ENCODE measurements around the gene TGM4. TPM values are rescaled to one million over a fixed set of nuclear protein-coding genes. Genes with fewer than 3 reads are reported as not detected.

The TGM4 gene
- total and polyA plus RNA-seq, 7 experiments from 2014 or later: 0.07 TPM; not detected in 6

DNA sequence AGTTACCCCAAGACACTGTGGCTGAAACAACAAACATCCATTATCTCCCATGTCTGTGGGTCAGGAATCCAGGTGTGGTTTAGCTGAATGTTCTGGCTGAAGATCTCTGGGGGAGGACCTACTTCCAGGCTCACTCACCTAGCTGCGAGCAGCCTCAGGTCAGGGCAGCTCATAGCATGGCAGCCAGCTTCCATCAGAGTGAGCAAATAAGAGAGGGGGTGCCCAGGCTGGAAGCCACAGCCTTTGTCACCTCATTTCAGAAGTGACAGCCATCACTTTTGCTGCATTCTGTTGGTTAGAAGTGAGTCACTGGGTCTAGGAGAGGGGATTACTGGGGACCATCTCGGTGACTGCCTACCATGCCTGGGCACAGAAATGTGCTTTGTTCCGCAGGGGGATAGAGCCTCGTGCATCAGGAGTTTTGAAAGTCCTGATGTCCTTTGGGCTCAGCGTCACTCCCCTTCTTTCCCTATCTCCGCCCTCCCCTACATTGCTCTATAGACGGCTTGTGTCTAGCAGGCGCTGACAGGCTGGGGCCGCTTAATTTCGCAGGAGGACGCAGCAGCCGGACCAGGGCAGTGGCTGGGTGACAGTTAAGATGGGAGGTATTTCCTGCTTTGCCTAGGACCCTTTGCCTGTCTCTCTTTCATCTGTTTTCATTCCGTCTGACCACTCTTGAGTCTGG, 25.4 kb downstream of the TGM4 start:
- POLR2A ChIA-PET: no interaction called here
- H3K4me1 Mint-ChIP-seq: peaks cover 0 to 6% (median 0%) of the 10 kb centered on the region in 7 donors

DNA sequence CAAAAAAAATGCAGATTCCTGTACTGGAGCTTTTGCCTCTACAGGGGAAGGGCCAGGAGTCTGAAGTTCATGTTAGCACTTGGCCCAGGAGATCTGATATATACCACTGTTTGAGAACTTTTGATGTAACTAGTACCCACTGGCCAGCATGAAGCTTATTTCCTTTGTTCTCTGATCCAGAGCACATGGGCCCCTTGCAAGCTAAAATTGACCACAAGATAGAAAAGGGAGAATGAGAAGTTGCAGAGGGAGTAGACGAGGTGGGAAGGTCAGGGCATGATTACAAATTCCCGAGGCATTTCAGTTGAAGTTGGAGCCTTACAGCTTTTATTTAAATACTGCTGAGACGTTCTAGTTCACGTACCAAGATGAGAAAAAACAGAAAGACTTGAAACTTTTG, 28.2 kb downstream of the TGM4 start:
- CTCF ChIA-PET: interaction anchor here (0.6 kb wide), 1 partner anchor 594 kb away, joined by 3 read pairs; no protein-coding TSS in a partner anchor
- intact Hi-C loops (cut with micrococcal nuclease): no loop called here
- H3K4me3 Mint-ChIP-seq: no peak overlapping the region

More for the DNA sequence above, 25.4 kb downstream of the TGM4 start:
- H3K27ac ChIP-seq (ENCODE audit: low read depth, low read length): no peak overlapping the region
- DNase-seq: no peak
- intact Hi-C loops (cut with micrococcal nuclease): no loop called here
- no peaks in the 10 kb centered on the region for H3K4me1 ChIP-seq (ENCODE audit: control insufficient read depth in 2 of 2, insufficient read depth in 2 of 2, low read length in 2 of 2)
- H3K36me3 Mint-ChIP-seq: no peaks in the 10 kb centered on the region
- H3K4me3 ChIP-seq (ENCODE audit: low read length): no peak overlapping the region
- no peaks in the 10 kb centered on the region for H3K27me3 ChIP-seq (ENCODE audit: control insufficient read depth in 2 of 2, insufficient read depth in 2 of 2, low read length in 2 of 2)
- no peak overlapping the region for H3K27ac Mint-ChIP-seq
- H3K4me3 Mint-ChIP-seq: no peak overlapping the region
- H3K9me3 ChIP-seq (ENCODE audit: control insufficient read depth in 2 of 3, low read length in 3 of 3): no peaks in the 10 kb centered on the region
- peaks cover 0 to 1% (median 0%) of the 10 kb centered on the region in 11 donors for H3K9me3 Mint-ChIP-seq
- no peak for ATAC-seq
- CTCF ChIA-PET: no interaction called here
- no peaks in the 10 kb centered on the region for H3K36me3 ChIP-seq (ENCODE audit: control insufficient read depth in 2 of 3, insufficient read depth in 3 of 3, low read length in 3 of 3)
- peaks cover 0 to 28% (median 0%) of the 10 kb centered on the region in 5 donors for H3K27me3 Mint-ChIP-seq

GRCh38 chr3:44903314-44903713, 28.9 kb downstream of the TGM4 start:
- no peak overlapping the region for H3K27ac ChIP-seq (ENCODE audit: low read depth, low read length)
- intact Hi-C loops (cut with micrococcal nuclease): no loop called here
- H3K36me3 Mint-ChIP-seq: peaks cover 0 to 4% (median 0%) of the 10 kb centered on the region in 5 donors
- H3K27me3 ChIP-seq (ENCODE audit: control insufficient read depth in 2 of 2, insufficient read depth in 2 of 2, low read length in 2 of 2): no peaks in the 10 kb centered on the region
- peaks cover 0 to 10% (median 3%) of the 10 kb centered on the region in 11 donors for H3K9me3 Mint-ChIP-seq
- no peaks in the 10 kb centered on the region for H3K9me3 ChIP-seq (ENCODE audit: control insufficient read depth in 2 of 3, low read length in 3 of 3)
- no peaks in the 10 kb centered on the region for H3K4me1 ChIP-seq (ENCODE audit: control insufficient read depth in 2 of 2, insufficient read depth in 2 of 2, low read length in 2 of 2)
- POLR2A ChIA-PET: no interaction called here
- H3K4me3 ChIP-seq (ENCODE audit: low read length): no peak overlapping the region
- no peak for ATAC-seq
- no peak overlapping the region for H3K4me3 Mint-ChIP-seq
- CTCF ChIA-PET: no interaction called here
- H3K36me3 ChIP-seq (ENCODE audit: control insufficient read depth in 2 of 3, insufficient read depth in 3 of 3, low read length in 3 of 3): no peaks in the 10 kb centered on the region
- no peak overlapping the region for H3K27ac Mint-ChIP-seq
- DNase-seq: no peak
- peaks cover 0 to 6% (median 0%) of the 10 kb centered on the region in 7 donors for H3K4me1 Mint-ChIP-seq
- peaks cover 0 to 39% (median 15%) of the 10 kb centered on the region in 5 donors for H3K27me3 Mint-ChIP-seq

More for the DNA sequence above, 28.2 kb downstream of the TGM4 start:
- Histone ChIP-seq H3K4me1 (ENCODE audit: control insufficient read depth in 2 of 2, insufficient read depth in 2 of 2, low read length in 2 of 2) (no peaks in the 10 kb centered on the region), H3K9me3 (ENCODE audit: control insufficient read depth in 2 of 3, low read length in 3 of 3) (no peaks in the 10 kb centered on the region), H3K27ac (ENCODE audit: low read depth, low read length) (no peak overlapping the region), H3K4me3 (ENCODE audit: low read length) (no peak overlapping the region), H3K27me3 (ENCODE audit: control insufficient read depth in 2 of 2, insufficient read depth in 2 of 2, low read length in 2 of 2) (no peaks in the 10 kb centered on the region), H3K36me3 (ENCODE audit: control insufficient read depth in 2 of 3, insufficient read depth in 3 of 3, low read length in 3 of 3) (no peaks in the 10 kb centered on the region)
- H3K9me3 Mint-ChIP-seq: peaks cover 0 to 3% (median 0%) of the 10 kb centered on the region in 11 donors
- no peak for DNase-seq
- H3K27me3 Mint-ChIP-seq: peaks cover 0 to 34% (median 8%) of the 10 kb centered on the region in 5 donors
- H3K27ac Mint-ChIP-seq: no peak overlapping the region
- POLR2A ChIA-PET: no interaction called here
- H3K4me1 Mint-ChIP-seq: peaks cover 0 to 6% (median 0%) of the 10 kb centered on the region in 7 donors
- ATAC-seq: no peak
- peaks cover 0 to 3% (median 0%) of the 10 kb centered on the region in 5 donors for H3K36me3 Mint-ChIP-seq

GRCh38 chr3:44903751-44904150, 29.3 kb downstream of the TGM4 start:
- peaks cover 0 to 43% (median 17%) of the 10 kb centered on the region in 5 donors for H3K27me3 Mint-ChIP-seq
- ATAC-seq (no peak), DNase-seq (no peak)
- intact Hi-C loops (cut with micrococcal nuclease): no loop called here
- H3K4me1 Mint-ChIP-seq: peaks cover 0 to 6% (median 0%) of the 10 kb centered on the region in 7 donors
- peaks cover 0 to 15% (median 4%) of the 10 kb centered on the region in 11 donors for H3K9me3 Mint-ChIP-seq
- POLR2A ChIA-PET: no interaction called here
- no peaks in the 10 kb centered on the region for H3K36me3 ChIP-seq (ENCODE audit: control insufficient read depth in 2 of 3, insufficient read depth in 3 of 3, low read length in 3 of 3)
- H3K27ac ChIP-seq (ENCODE audit: low read depth, low read length): no peak overlapping the region
- CTCF ChIA-PET: no interaction called here
- no peak overlapping the region for H3K4me3 ChIP-seq (ENCODE audit: low read length)
- no peaks in the 10 kb centered on the region for H3K27me3 ChIP-seq (ENCODE audit: control insufficient read depth in 2 of 2, insufficient read depth in 2 of 2, low read length in 2 of 2)
- H3K36me3 Mint-ChIP-seq: peaks cover 0 to 4% (median 0%) of the 10 kb centered on the region in 5 donors
- no peak overlapping the region for H3K4me3 Mint-ChIP-seq
- H3K4me1 ChIP-seq (ENCODE audit: control insufficient read depth in 2 of 2, insufficient read depth in 2 of 2, low read length in 2 of 2): no peaks in the 10 kb centered on the region
- H3K27ac Mint-ChIP-seq: no peak overlapping the region
- peaks cover 0 to under 1% (median 0%) of the 10 kb centered on the region in 3 experiments for H3K9me3 ChIP-seq (ENCODE audit: control insufficient read depth in 2 of 3, low read length in 3 of 3)

DNA sequence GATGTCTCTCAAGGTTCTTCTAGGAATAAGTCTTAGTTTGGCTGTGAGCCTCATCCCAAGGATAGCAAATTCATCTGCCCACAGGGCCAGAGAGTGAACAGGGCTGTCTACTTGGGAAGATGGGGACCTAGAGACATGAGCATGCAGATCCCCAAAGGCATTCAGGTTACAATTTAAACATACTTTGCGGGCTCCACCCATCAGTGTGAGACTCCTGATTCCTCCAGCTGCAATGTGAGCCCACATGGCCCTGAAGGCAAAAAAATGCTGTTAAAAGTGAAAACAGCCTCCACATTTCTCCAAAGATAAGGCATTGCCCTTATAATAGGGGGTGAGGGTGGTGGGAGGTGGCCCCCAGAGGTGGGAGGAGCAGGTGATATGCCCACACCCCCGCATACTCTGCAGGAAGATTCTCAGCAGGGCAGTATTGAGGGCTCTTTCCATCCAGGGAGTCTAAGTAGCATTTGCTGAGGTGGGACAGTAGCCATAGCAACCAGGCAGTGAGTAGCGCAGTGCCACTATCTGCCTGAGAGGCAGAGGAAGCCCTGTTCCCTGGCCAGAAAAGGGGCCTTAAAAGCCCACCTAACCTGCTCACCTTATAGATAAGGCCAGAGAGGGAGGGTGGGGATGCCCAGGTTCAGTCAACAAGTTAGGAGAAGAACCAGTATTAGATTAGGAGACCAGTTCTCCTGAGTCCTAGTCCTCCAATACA, 31.2 kb downstream of the TGM4 start:
- Histone ChIP-seq H3K27me3 (ENCODE audit: control insufficient read depth in 2 of 2, insufficient read depth in 2 of 2, low read length in 2 of 2) (no peaks in the 10 kb centered on the region), H3K4me3 (ENCODE audit: low read length) (no peak overlapping the region), H3K4me1 (ENCODE audit: control insufficient read depth in 2 of 2, insufficient read depth in 2 of 2, low read length in 2 of 2) (no peaks in the 10 kb centered on the region), H3K9me3 (ENCODE audit: control insufficient read depth in 2 of 3, low read length in 3 of 3) (peaks cover 0 to 9% (median 0%) of the 10 kb centered on the region in 3 experiments), H3K36me3 (ENCODE audit: control insufficient read depth in 2 of 3, insufficient read depth in 3 of 3, low read length in 3 of 3) (no peaks in the 10 kb centered on the region), H3K27ac (ENCODE audit: low read depth, low read length) (no peak overlapping the region)
- Mint-ChIP-seq H3K27ac (no peak overlapping the region), H3K36me3 (peaks cover 0 to 4% (median 0%) of the 10 kb centered on the region in 5 donors), H3K27me3 (peaks cover 9 to 44% (median 32%) of the 10 kb centered on the region in 5 donors), H3K9me3 (peaks cover 0 to 30% (median 3%) of the 10 kb centered on the region in 11 donors), H3K4me3 (no peak overlapping the region), H3K4me1 (peaks cover 0 to 1% (median 0%) of the 10 kb centered on the region in 7 donors)
- CTCF ChIA-PET: no interaction called here
- DNase-seq: no peak
- intact Hi-C loops (cut with micrococcal nuclease): no loop called here
- POLR2A ChIA-PET: no interaction called here
- ATAC-seq: no peak

- Mint-ChIP-seq H3K4me3 (no peak overlapping the region), H3K27ac (no peak overlapping the region), H3K27me3 (peaks cover 14 to 37% (median 33%) of the 10 kb centered on the region in 5 donors), H3K4me1 (no peaks in the 10 kb centered on the region), H3K36me3 (peaks cover 0 to 4% (median 0%) of the 10 kb centered on the region in 5 donors), H3K9me3 (peaks cover 0 to 41% (median 5%) of the 10 kb centered on the region in 11 donors)
- intact Hi-C loops (cut with micrococcal nuclease): no loop called here
- Histone ChIP-seq H3K4me1 (ENCODE audit: control insufficient read depth in 2 of 2, insufficient read depth in 2 of 2, low read length in 2 of 2) (no peaks in the 10 kb centered on the region), H3K9me3 (ENCODE audit: control insufficient read depth in 2 of 3, low read length in 3 of 3) (peaks cover 0 to 9% (median 0%) of the 10 kb centered on the region in 3 experiments), H3K27me3 (ENCODE audit: control insufficient read depth in 2 of 2, insufficient read depth in 2 of 2, low read length in 2 of 2) (no peaks in the 10 kb centered on the region), H3K27ac (ENCODE audit: low read depth, low read length) (no peak overlapping the region), H3K36me3 (ENCODE audit: control insufficient read depth in 2 of 3, insufficient read depth in 3 of 3, low read length in 3 of 3) (no peaks in the 10 kb centered on the region), H3K4me3 (ENCODE audit: low read length) (no peak overlapping the region)
- POLR2A ChIA-PET: no interaction called here
- DNase-seq (no peak), ATAC-seq (no peak)
- CTCF ChIA-PET: no interaction called here
Measured at GRCh38 chr3:44906997-44907396, 32.6 kb downstream of the TGM4 start.
